Measurements from ENCODE around the gene NTNG2. TPM values are rescaled to one million over a fixed set of nuclear protein-coding genes. Genes with fewer than 3 reads are reported as not detected.
A peak's percentile ranks its signal among the peaks of the same experiment; 100 is the strongest.

NTNG2 gene
- total RNA-seq, 3 donors from 2014 or later = 0.41 to 0.73 (median 0.43) TPM

- no peaks in the 10 kb centered on the region for H3K36me3 ChIP-seq (ENCODE audit: low read depth)
- ATAC-seq (no peak), DNase-seq (peak in 1 of 3 donors; percentile 21)
- H3K4me1 ChIP-seq (ENCODE audit: low read depth) = peaks cover 3% of the 10 kb centered on the region
- H3K4me3 ChIP-seq = no peak overlapping the region
- intact Hi-C loops (cut with DNase I, micrococcal nuclease) = no loop called here
- no peak for TF ChIP-seq CTCF (IDR thresholded peaks at IDR 0.05)
- H3K9me3 ChIP-seq = no peaks in the 10 kb centered on the region
Observed at GRCh38 chr9:132245465-132245864, 83.6 kb downstream of the NTNG2 start.

GRCh38 chr9:132247942-132248341 lies 86.1 kb downstream of the NTNG2 start:
- H3K4me3 ChIP-seq = no peak overlapping the region
- peaks cover 3% of the 10 kb centered on the region for H3K9me3 ChIP-seq
- intact Hi-C loops (cut with DNase I, micrococcal nuclease) = no loop called here
- DNase-seq = no peak
- no peaks in the 10 kb centered on the region for H3K36me3 ChIP-seq (ENCODE audit: low read depth)
- no peaks in the 10 kb centered on the region for H3K4me1 ChIP-seq (ENCODE audit: low read depth)
- no peak for TF ChIP-seq CTCF (IDR thresholded peaks at IDR 0.05)
- no peak for ATAC-seq

GRCh38 chr9:132249123-132249522 lies 87.3 kb downstream of the NTNG2 start:
- DNase-seq (no peak), ATAC-seq (peak; percentile 32)
- Histone ChIP-seq H3K9me3 (peaks cover 3% of the 10 kb centered on the region), H3K4me3 (no peak overlapping the region), H3K36me3 (ENCODE audit: low read depth) (no peaks in the 10 kb centered on the region), H3K4me1 (ENCODE audit: low read depth) (no peaks in the 10 kb centered on the region)
- intact Hi-C loops (cut with DNase I, micrococcal nuclease) = no loop called here
- no peak for TF ChIP-seq CTCF (IDR thresholded peaks at IDR 0.05)

- Histone ChIP-seq H3K4me1 (ENCODE audit: low read depth) (no peaks in the 10 kb centered on the region), H3K9me3 (peaks cover 3% of the 10 kb centered on the region), H3K4me3 (no peak overlapping the region), H3K36me3 (ENCODE audit: low read depth) (no peaks in the 10 kb centered on the region)
- ATAC-seq (no peak), DNase-seq (no peak)
- TF ChIP-seq CTCF (IDR thresholded peaks at IDR 0.05) = no peak
- intact Hi-C loops (cut with DNase I, micrococcal nuclease) = loop anchor here in 1 of 2 donors (10.0 kb wide), 1 partner anchor 485 kb away; no protein-coding TSS in a partner anchor
Observed at GRCh38 chr9:132249690-132250089, 87.8 kb downstream of the NTNG2 start.

GRCh38 chr9:132250324-132251262 lies 88.7 kb downstream of the NTNG2 start:
- no peak for DNase-seq
- Histone ChIP-seq H3K4me3 (no peak overlapping the region), H3K36me3 (ENCODE audit: low read depth) (no peaks in the 10 kb centered on the region), H3K9me3 (peaks cover 3% of the 10 kb centered on the region), H3K4me1 (ENCODE audit: low read depth) (no peaks in the 10 kb centered on the region)
- intact Hi-C loops (cut with DNase I, micrococcal nuclease) = loop anchor here in 1 of 2 donors (10.0 kb wide), 1 partner anchor 486 kb away; no protein-coding TSS in a partner anchor
- ATAC-seq = no peak
- no peak for TF ChIP-seq CTCF (IDR thresholded peaks at IDR 0.05)
